Upper lobe of left lung (tissue), 6 donors: ENCODE data around the gene ABHD14A. TPM values are rescaled to one million over a fixed set of nuclear protein-coding genes. Genes with fewer than 3 reads are reported as not detected.

Experiments
- ATAC-seq, 2 donors: fragments of 200-7000 bp; cut with Tn5 transposase; one replicate each; pipeline ENCODE4 v1.9.1; 2022; ENCODE audit warnings: mild to moderate bottlenecking in 2 of 2, moderate library complexity in 2 of 2; ENCODE audit not compliant: low FRiP score in 2 of 2
- DNase-seq, 2 donors: peaks; one replicate each; pipeline ENCODE4 v3.0.0-alpha.2; 2019 to 2020
- H3K27ac ChIP-seq, 4 donors: fragments of 200-600 bp; sonication (generic); one replicate each; pipeline ENCODE4 v1.5.1; 2016 to 2019
- H3K27me3 ChIP-seq, 4 donors: fragments of 200-600 bp; sonication (generic); one replicate each; pipeline ENCODE4 v1.5.1; 2017 to 2019
- H3K36me3 ChIP-seq, 4 donors: fragments of 200-600 bp; sonication (generic); one replicate each; pipeline ENCODE4 v1.5.1; 2016 to 2019
- H3K4me1 ChIP-seq, 4 donors: fragments of 200-600 bp; sonication (generic); one replicate each; pipeline ENCODE4 v1.5.1; 2018 to 2019
- H3K4me3 ChIP-seq, 4 donors: fragments of 200-600 bp; sonication (generic); one replicate each; pipeline ENCODE4 v1.5.1; 2017 to 2019; ENCODE audit warnings: mild to moderate bottlenecking in 2 of 4, moderate library complexity in 1 of 4
- H3K9me3 ChIP-seq, 4 donors: fragments of 200-600 bp; sonication (generic); one replicate each; pipeline ENCODE4 v1.5.1; 2018 to 2019
- CTCF ChIP-seq, 6 experiments: fragments of 450-650 bp in 4 of 6; fragments of 200-600 bp in 2 of 6; sonication (generic) in 2 of 6; IDR thresholded peaks; one replicate each; pipeline ENCODE4 v1.5.1; 2016 to 2019; ENCODE audit warnings: antibody characterized with exemption in 6 of 6
- EP300 ChIP-seq, 4 donors: sonication (generic); formaldehyde crosslinking; IDR thresholded peaks; one replicate each; pipeline ENCODE4 v1.5.1; 2017; ENCODE audit warnings: antibody characterized with exemption in 4 of 4, control low read depth in 2 of 4
- POLR2A ChIP-seq, 4 donors: fragments of 450-650 bp; IDR thresholded peaks; one replicate each; pipeline ENCODE4 v1.5.1; 2016 to 2017; ENCODE audit warnings: antibody characterized with exemption in 4 of 4, mild to moderate bottlenecking in 2 of 4
- POLR2AphosphoS5 ChIP-seq, 2 donors: sonication (generic); formaldehyde crosslinking; IDR thresholded peaks; one replicate each; pipeline ENCODE4 v1.5.1; 2017; ENCODE audit warnings: antibody characterized with exemption in 2 of 2
- WGBS, 2 donors: methylation state at CpG; one replicate each; pipeline ENCODE4 v1.1.5; 2017 to 2018; 5-methylcytosine and 5-hydroxymethylcytosine counted together
- total RNA-seq, 6 donors: library from RNA; depleted of rRNA in 4 of 6; stranded (reverse); fragments of >200 nt in 4 of 6; gene quantifications; one replicate each; pipeline versions ENCODE4 v1.1.0 to v1.2.1, GENCODE V29; 2016 to 2021
- donor health status: DM: no; HTN: no; CAD: no; lungs with moderate emphysema.
- donor health status: DM: no; HTN: yes; CAD: no; lungs with severe emphysema.

The ABHD14A gene
- total RNA-seq, 6 donors from 2014 or later = 15.7 to 44.5 (median 26.3) TPM

- Histone ChIP-seq H3K36me3 (peaks cover 0 to 19% (median 9%) of the 10 kb centered on the region in 4 donors), H3K27me3 (peaks cover 0 to 4% (median 0%) of the 10 kb centered on the region in 4 donors), H3K27ac (no peak overlapping the region), H3K4me1 (peaks cover 11 to 34% (median 22%) of the 10 kb centered on the region in 4 donors), H3K4me3 (no peak overlapping the region), H3K9me3 (no peaks in the 10 kb centered on the region)
- WGBS, 2 donors = 69 to 80% methylated on average over 4 to 11 of the region's 12 CpGs
- no peak for TF ChIP-seq CTCF (IDR thresholded peaks at IDR 0.05)
- no peak for TF ChIP-seq POLR2A (IDR thresholded peaks at IDR 0.05)
- TF ChIP-seq EP300 (IDR thresholded peaks at IDR 0.05) = no peak
- TF ChIP-seq POLR2AphosphoS5 (IDR thresholded peaks at IDR 0.05) = no peak
- no peak for ATAC-seq
- no peak for DNase-seq
Measured at GRCh38 chr3:51963951-51964451, 10.9 kb upstream of the ABHD14A start.

- no peak for TF ChIP-seq CTCF (IDR thresholded peaks at IDR 0.05)
- no peak for TF ChIP-seq POLR2AphosphoS5 (IDR thresholded peaks at IDR 0.05)
- TF ChIP-seq POLR2A (IDR thresholded peaks at IDR 0.05) = no peak
- no peak for TF ChIP-seq EP300 (IDR thresholded peaks at IDR 0.05)
- peaks cover 0 to 16% (median 7%) of the 10 kb centered on the region in 4 donors for H3K36me3 ChIP-seq
- no peak overlapping the region for H3K4me3 ChIP-seq
- DNase-seq (no peak), ATAC-seq (no peak)
- peaks cover 0 to 4% (median 0%) of the 10 kb centered on the region in 4 donors for H3K27me3 ChIP-seq
- no peak overlapping the region for H3K27ac ChIP-seq
- no peaks in the 10 kb centered on the region for H3K9me3 ChIP-seq
- H3K4me1 ChIP-seq = peaks cover 11 to 34% (median 22%) of the 10 kb centered on the region in 4 donors
- WGBS, 2 donors = 63 to 88% methylated on average over 3 to 4 of the region's 4 CpGs
Measured at GRCh38 chr3:51964521-51964920, 10.3 kb upstream of the ABHD14A start.

- H3K4me3 ChIP-seq = peak overlapping the region in 1 of 4 donors; percentile 83
- H3K9me3 ChIP-seq = no peaks in the 10 kb centered on the region
- DNase-seq = no peak
- peaks cover 0 to 2% (median under 1%) of the 10 kb centered on the region in 4 donors for H3K36me3 ChIP-seq
- H3K4me1 ChIP-seq = peaks cover 11 to 34% (median 22%) of the 10 kb centered on the region in 4 donors
- H3K27me3 ChIP-seq = peaks cover 0 to 4% (median 0%) of the 10 kb centered on the region in 4 donors
- no peak for ATAC-seq
- H3K27ac ChIP-seq = no peak overlapping the region
- 77 to 83% methylated on average over 2 of the region's 2 CpGs for WGBS, 2 donors
- TF ChIP-seq CTCF (IDR thresholded peaks at IDR 0.05) = no peak
Measured at GRCh38 chr3:51966016-51966415, 8.8 kb upstream of the ABHD14A start.

- TF ChIP-seq POLR2A (IDR thresholded peaks at IDR 0.05) (no peak), CTCF (IDR thresholded peaks at IDR 0.05) (no peak), POLR2AphosphoS5 (IDR thresholded peaks at IDR 0.05) (no peak), EP300 (IDR thresholded peaks at IDR 0.05) (no peak)
- H3K9me3 ChIP-seq = no peaks in the 10 kb centered on the region
- DNase-seq (no peak), ATAC-seq (no peak)
- H3K27me3 ChIP-seq = peaks cover 0 to 4% (median 0%) of the 10 kb centered on the region in 4 donors
- no peaks in the 10 kb centered on the region for H3K36me3 ChIP-seq
- peak overlapping the region in 3 of 4 donors; percentile 74 to 95 (median 94) for H3K27ac ChIP-seq
- 83 to 95% methylated on average over 4 to 5 of the region's 5 CpGs for WGBS, 2 donors
- peaks cover 11 to 38% (median 22%) of the 10 kb centered on the region in 4 donors for H3K4me1 ChIP-seq
- H3K4me3 ChIP-seq = peak overlapping the region; percentile 51 to 92 (median 84)
Measured at GRCh38 chr3:51966486-51966885, 8.4 kb upstream of the ABHD14A start.

GRCh38 chr3:51966922-51967383 is 7.9 kb upstream of the ABHD14A start:
- no peaks in the 10 kb centered on the region for H3K36me3 ChIP-seq
- H3K27ac ChIP-seq = peak overlapping the region; percentile 74 to 95 (median 90)
- ATAC-seq = no peak
- peaks cover 11 to 40% (median 22%) of the 10 kb centered on the region in 4 donors for H3K4me1 ChIP-seq
- 13 to 15% methylated on average over 5 to 6 of the region's 33 CpGs for WGBS, 2 donors
- H3K27me3 ChIP-seq = peaks cover 0 to 4% (median 0%) of the 10 kb centered on the region in 4 donors
- peak overlapping the region; percentile 51 to 92 (median 84) for H3K4me3 ChIP-seq
- no peak for TF ChIP-seq EP300 (IDR thresholded peaks at IDR 0.05)
- TF ChIP-seq CTCF (IDR thresholded peaks at IDR 0.05) = no peak
- peak in 1 of 4 donors; percentile 34 for TF ChIP-seq POLR2A (IDR thresholded peaks at IDR 0.05)
- TF ChIP-seq POLR2AphosphoS5 (IDR thresholded peaks at IDR 0.05) = no peak
- DNase-seq = peak in 1 of 2 donors; percentile 91
- no peaks in the 10 kb centered on the region for H3K9me3 ChIP-seq
